Activated naive CD8-positive, alpha-beta T cell (primary cell): ENCODE results near the gene GP9.

ENCODE experiments used
- H3K27ac Mint-ChIP-seq: one replicate; pipeline ENCODE4 v1.8.0; 2021; ENCODE audit warnings: mixed read lengths
- H3K27me3 Mint-ChIP-seq: one replicate; pipeline ENCODE4 v1.8.0; 2021; ENCODE audit warnings: mixed read lengths
- H3K36me3 Mint-ChIP-seq: one replicate; pipeline ENCODE4 v1.8.0; 2021; ENCODE audit warnings: mixed read lengths
- H3K4me1 Mint-ChIP-seq: one replicate; pipeline ENCODE4 v1.8.0; 2021; ENCODE audit warnings: low read depth, mixed read lengths
- H3K4me3 Mint-ChIP-seq: one replicate; pipeline ENCODE4 v1.8.0; 2021; ENCODE audit warnings: mild to moderate bottlenecking, mixed read lengths
- H3K9me3 Mint-ChIP-seq: one replicate; pipeline ENCODE4 v1.8.0; 2021; ENCODE audit warnings: low read depth, mixed read lengths

The GP9 gene

DNA sequence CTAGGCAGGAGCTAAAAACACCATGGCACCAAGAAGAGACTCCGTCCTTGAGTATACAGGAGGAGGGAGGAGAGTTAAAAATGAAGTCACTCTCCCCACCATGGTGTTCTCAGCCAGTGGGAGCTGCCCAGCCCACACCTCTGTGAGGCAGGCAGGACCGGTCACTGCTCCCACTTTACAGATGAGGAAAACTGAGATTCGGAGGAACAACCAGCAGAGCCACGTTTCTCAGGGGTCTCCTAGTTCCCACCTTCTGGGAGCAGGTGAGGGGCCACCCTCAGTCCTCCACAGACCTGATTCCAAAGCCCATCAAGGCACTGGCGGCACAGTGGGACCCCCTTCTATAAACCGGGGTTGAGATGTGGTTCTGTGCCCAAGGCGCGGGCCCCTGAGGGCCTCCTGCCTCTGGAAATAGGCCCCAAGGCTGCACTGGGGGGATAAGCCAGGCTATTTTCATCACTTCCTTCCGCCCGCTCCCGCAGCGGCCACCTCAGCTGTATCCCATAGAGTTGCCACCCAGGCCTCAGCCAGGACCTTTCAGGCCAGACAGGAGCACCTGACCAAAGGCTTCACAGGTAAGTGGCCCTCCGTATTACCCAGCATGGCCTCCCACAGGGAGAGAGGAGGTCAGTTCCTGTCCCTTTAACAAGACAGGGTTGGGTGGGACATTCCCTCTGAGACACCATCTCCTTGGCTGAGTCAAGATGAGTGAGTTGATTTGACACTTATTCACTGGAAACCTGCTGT, at the start of gene GP9:
Gene GP9 (plus strand): TSS at position 504 of the 747 bp plus-strand sequence. CDS start 961 bp downstream, outside the sequence.
- Mint-ChIP-seq H3K9me3 (no peaks in the 10 kb centered on the region), H3K4me1 (peaks cover 9% of the 10 kb centered on the region)

DNA sequence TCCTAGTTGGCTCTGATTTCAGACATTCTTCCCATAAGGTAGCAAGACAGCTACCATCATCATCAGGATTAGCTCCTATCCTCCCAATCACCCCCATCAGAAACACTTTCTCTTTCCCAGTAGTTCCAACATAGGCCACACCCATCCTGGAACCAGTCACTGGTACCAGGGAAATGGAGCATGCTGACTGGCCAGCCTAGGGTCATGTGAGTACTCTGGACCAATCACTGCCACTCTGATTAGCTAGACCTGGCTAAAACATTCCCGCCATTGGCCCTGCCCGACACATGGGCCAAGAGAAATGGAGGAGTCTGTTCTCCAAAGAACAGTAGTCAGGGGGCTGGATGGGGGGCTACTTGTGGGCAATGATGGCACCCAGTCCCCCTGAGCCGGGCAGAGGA, 47.1 kb upstream of the GP9 start:
- Mint-ChIP-seq H3K27ac (no peak overlapping the region), H3K27me3 (no peaks in the 10 kb centered on the region), H3K4me3 (no peak overlapping the region), H3K4me1 (peaks cover 39% of the 10 kb centered on the region), H3K36me3 (peaks cover 2% of the 10 kb centered on the region), H3K9me3 (no peaks in the 10 kb centered on the region)

More for the DNA sequence above, at the start of gene GP9:
- Mint-ChIP-seq H3K27ac (no peak within 1 kb of the TSS), H3K36me3 (no peaks in the 10 kb centered on the region), H3K27me3 (no peaks in the 10 kb centered on the region), H3K4me3 (no peak within 1 kb of the TSS)

DNA sequence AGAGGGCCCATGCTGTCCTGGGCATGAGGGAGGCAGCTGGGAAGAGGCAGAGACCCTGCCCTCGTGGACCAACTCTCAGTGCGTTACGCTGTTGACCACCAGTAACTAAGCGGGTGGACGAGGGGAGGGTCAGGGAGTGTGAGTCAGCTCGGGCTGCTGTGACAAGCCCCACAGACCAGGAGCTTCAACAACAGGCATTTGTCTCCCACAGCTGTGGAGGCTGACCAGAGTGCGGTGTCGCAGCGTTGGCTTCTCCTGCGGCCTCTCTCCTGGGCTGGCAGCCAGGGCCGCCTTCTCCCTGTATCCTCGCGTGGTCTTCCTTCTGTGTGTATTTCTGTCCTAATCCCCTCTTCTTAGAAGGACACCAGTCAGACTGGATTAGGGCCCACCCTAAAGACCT, 46.4 kb upstream of the GP9 start:
- peak overlapping the region; percentile 98 for H3K27ac Mint-ChIP-seq
- H3K4me1 Mint-ChIP-seq, result peaks cover 43% of the 10 kb centered on the region
- peak overlapping the region; percentile 7 for H3K4me3 Mint-ChIP-seq
- H3K9me3 Mint-ChIP-seq, result no peaks in the 10 kb centered on the region
- H3K27me3 Mint-ChIP-seq, result no peaks in the 10 kb centered on the region
- H3K36me3 Mint-ChIP-seq, result peaks cover 2% of the 10 kb centered on the region

DNA sequence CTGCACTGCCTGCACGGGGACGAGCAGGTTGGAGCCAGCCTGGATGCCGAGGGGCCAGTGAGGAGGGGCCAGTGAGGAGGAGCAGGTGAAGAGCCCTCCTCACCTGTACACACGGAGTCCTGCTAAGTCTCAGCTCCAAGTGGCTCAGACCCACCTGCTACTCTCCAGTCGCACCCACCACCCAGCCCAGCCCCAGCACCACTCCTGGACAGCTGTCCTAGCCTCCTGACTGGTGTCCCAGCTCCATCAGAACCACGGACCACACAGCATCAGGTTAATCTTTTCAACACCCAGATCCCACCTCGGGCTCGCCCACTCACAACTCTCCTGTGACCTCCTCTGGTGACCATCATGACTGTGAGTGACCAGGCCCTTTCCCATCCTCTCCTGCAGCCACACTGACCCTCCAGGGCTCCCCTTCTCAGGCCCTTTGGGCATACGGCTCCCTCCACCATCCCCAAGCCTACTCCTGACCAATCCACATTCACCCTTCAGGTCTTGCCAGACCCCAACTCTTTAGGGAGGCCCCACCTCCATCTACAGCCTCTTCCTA, 45.7 kb upstream of the GP9 start:
- Mint-ChIP-seq H3K27ac (peak overlapping the region; percentile 98), H3K36me3 (peaks cover 2% of the 10 kb centered on the region), H3K27me3 (no peaks in the 10 kb centered on the region), H3K4me3 (peak overlapping the region; percentile 42), H3K9me3 (no peaks in the 10 kb centered on the region), H3K4me1 (peaks cover 43% of the 10 kb centered on the region)

DNA sequence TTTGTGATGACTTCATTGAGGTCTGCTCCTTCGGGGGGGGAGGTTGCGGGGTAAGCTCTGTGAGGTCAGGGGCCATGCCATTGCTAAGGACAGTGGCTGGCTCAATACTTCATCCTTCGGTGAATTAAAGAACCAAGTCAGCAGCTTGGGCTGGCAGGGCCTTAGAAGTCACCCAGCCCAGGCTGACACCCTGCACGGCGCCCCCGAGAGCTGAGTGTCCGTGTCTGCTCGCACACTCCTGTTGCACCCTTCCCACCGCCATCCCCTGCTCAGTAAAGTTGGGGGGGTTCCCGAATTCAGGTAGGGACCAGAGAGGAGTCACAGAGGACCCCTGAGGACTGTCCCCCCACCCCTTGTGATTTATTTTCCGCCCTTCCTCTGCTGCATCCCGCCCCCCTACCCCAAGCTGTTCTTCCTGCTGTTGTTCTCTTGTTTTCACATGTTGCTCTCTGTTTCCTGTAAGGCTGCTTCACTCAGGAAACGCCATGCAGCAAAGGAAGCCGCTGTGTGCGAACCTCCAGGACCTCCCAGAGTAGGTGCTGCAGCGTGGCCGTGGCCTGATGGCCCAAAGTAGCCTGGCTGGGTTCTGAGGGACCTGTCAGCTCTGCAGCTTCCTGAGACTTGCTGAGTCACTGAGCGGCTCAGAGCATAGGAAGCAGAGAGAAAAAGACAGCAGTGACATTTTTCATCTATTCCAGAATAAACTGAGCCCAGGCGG, 45.0 kb upstream of the GP9 start:
- H3K27ac Mint-ChIP-seq, result peak overlapping the region; percentile 98
- no peaks in the 10 kb centered on the region for H3K9me3 Mint-ChIP-seq
- peak overlapping the region; percentile 83 for H3K4me3 Mint-ChIP-seq
- no peaks in the 10 kb centered on the region for H3K27me3 Mint-ChIP-seq
- peaks cover 2% of the 10 kb centered on the region for H3K36me3 Mint-ChIP-seq
- H3K4me1 Mint-ChIP-seq, result peaks cover 43% of the 10 kb centered on the region

DNA sequence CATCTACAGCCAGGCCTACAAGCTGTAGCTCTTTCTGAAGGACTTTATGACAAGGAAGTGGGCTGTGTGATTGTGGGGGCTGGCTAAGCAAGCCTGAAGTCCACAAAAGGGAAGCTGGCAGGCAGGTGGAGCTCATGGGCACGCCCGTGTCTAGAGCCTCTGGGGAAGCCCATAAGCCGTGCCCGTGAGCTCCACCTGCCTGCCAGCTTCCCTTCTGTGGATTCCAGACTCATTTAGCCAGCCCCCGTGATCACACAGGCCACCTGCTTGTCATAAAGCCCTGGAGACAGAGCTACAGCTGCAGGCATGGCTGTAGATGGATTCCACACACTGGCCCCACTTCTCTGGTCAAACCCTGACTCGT, 44.2 kb upstream of the GP9 start:
- Mint-ChIP-seq H3K27ac (peak overlapping the region; percentile 98), H3K27me3 (no peaks in the 10 kb centered on the region), H3K36me3 (peaks cover 2% of the 10 kb centered on the region), H3K4me3 (peak overlapping the region; percentile 83), H3K4me1 (peaks cover 43% of the 10 kb centered on the region), H3K9me3 (no peaks in the 10 kb centered on the region)

DNA sequence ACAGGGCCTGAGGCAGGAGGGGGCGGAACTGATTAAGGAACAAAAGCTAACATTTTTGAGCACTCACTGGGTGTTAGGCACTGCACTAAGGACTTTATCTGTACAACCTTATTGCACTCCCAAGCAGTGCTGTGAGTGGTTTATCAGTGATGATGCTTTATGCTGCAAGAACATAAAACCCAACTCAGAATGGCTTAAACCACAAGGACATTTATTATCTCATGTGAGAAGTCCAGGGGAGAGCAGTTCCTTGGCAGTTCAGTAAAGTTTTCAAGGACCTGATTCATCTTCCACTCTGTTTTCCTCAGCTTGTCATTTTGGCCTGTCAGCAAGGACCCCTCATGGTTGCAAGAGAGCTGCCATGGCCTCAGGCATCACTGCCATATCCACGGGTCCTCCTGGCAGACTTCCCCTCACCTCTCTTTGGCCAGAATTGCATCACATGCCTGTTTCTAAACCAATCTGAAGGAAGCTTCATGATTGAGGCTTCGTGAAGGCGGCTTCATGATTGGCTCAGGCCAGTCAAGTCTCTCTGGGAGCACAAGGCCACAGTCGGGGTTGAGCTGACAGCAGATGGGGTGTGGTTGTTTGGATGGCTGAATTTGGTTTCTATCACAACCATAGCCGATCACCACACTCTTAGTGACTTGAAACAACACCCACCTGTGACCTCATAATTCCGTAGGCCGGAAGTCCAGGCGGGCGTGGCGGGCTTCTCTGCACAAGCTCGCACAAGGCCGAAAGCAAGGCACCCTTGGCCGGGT, 43.7 kb upstream of the GP9 start:
- Mint-ChIP-seq H3K4me3 (peak overlapping the region; percentile 83), H3K9me3 (no peaks in the 10 kb centered on the region), H3K4me1 (peaks cover 43% of the 10 kb centered on the region), H3K36me3 (peaks cover 2% of the 10 kb centered on the region), H3K27me3 (no peaks in the 10 kb centered on the region), H3K27ac (peak overlapping the region; percentile 98)

DNA sequence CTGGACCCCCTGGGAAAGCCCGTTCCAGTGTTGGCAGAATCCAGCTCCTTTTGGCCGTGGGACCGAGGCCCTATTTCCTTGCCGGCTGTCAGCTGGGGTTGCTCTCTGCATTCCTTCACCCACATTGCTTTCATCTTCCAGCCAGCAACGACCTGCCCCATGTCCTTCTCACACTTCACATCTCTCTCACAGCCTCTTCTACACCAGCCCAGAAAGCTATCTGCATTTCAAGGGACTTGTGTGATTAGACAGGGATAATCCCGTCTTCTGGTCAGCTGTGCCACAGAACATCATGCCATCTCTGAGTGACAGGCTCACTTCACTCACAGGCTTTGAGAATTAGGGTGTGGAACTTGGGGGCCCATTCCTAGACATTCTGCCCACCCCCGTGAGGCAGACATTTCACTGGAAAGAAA, 43.1 kb upstream of the GP9 start:
- peaks cover 2% of the 10 kb centered on the region for H3K36me3 Mint-ChIP-seq
- H3K4me3 Mint-ChIP-seq, result no peak overlapping the region
- H3K9me3 Mint-ChIP-seq, result no peaks in the 10 kb centered on the region
- peaks cover 47% of the 10 kb centered on the region for H3K4me1 Mint-ChIP-seq
- peak overlapping the region; percentile 86 for H3K27ac Mint-ChIP-seq
- H3K27me3 Mint-ChIP-seq, result no peaks in the 10 kb centered on the region

DNA sequence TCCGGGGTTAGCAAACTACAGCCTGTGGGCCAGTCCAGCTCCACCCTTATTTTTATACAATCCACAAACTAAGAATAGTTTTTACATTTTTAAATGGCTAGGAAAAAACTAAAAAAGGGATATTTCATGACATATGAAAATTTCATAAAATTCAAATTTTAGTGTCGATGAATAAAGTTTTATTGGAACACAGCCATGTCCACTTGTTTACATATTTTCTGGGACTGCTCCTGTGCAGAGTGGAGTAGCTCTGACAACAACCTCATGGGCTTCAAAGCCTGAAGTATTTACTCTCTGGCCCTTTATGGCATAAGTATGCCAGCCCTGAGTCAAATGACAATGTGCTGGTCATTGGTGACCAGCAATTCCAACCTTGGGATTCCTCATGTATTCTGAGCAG, 42.3 kb upstream of the GP9 start:
- Mint-ChIP-seq H3K4me3 (no peak overlapping the region), H3K27me3 (no peaks in the 10 kb centered on the region), H3K27ac (no peak overlapping the region), H3K9me3 (no peaks in the 10 kb centered on the region), H3K36me3 (peaks cover 2% of the 10 kb centered on the region), H3K4me1 (peaks cover 51% of the 10 kb centered on the region)

DNA sequence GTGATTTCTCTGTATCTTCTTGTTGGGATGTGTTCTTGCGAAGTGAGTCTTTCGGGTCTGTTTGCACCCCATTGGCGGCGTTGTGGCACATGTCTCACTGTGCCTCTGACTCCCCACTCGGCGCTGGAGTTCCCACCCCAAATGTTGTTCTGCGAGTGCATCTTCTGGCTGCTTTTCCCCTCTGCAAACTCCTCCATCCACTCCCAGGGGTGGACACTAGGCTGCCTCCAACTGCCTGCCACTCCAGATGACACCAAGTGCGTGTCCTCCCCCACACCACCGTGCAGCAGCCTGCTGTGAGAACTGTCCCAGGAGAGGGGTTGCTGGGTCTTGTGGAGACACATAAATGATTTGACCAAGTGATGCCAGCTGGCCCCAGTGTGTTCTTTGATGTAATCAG, 41.8 kb upstream of the GP9 start:
- H3K4me3 Mint-ChIP-seq, result no peak overlapping the region
- peaks cover 2% of the 10 kb centered on the region for H3K36me3 Mint-ChIP-seq
- no peaks in the 10 kb centered on the region for H3K9me3 Mint-ChIP-seq
- no peaks in the 10 kb centered on the region for H3K27me3 Mint-ChIP-seq
- H3K27ac Mint-ChIP-seq, result peak overlapping the region; percentile 50
- H3K4me1 Mint-ChIP-seq, result peaks cover 50% of the 10 kb centered on the region

DNA sequence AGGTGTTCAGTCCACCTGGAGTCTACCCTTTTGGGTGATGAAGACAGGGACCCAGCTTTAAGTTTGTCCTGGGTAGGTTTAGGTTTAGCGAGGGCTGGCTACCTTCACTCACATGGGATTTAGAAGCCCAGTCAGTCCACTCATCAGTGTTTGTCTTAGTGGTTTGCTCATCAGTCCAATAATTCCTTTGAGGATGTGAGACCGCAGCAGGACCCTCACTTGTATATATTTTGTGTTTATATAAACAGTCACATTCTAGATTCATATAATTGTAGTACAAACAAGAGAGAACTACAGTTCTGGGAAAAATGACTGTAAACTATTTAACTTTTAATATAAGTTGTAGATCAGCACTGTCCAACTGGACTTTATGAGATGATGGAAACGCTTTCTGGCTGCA, 41.3 kb upstream of the GP9 start:
- H3K27me3 Mint-ChIP-seq, result no peaks in the 10 kb centered on the region
- H3K4me1 Mint-ChIP-seq, result peaks cover 49% of the 10 kb centered on the region
- H3K36me3 Mint-ChIP-seq, result peaks cover 2% of the 10 kb centered on the region
- no peak overlapping the region for H3K27ac Mint-ChIP-seq
- H3K4me3 Mint-ChIP-seq, result no peak overlapping the region
- no peaks in the 10 kb centered on the region for H3K9me3 Mint-ChIP-seq

DNA sequence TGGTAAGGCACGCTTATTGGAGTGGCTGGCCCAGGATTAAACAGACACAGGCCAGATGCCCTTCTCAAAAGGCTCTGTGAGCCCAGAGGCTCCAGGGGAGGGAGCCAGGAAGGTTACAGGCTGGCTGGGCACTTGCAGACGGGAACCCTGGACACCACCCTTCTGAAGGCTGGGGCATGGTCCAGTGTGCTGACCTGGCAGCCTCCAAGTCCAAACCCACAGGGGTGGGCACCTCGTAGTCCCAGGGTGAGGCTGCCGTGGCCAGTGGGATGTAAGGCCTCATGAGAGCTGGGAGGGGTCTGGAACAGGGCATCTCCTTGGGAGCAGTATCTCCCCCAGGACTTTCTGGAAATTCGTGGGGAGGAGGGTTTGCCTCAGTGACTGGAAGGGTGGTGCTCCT, 39.9 kb upstream of the GP9 start:
- Mint-ChIP-seq H3K4me3 (no peak overlapping the region), H3K36me3 (peaks cover 4% of the 10 kb centered on the region), H3K27me3 (no peaks in the 10 kb centered on the region), H3K9me3 (no peaks in the 10 kb centered on the region), H3K4me1 (peaks cover 43% of the 10 kb centered on the region), H3K27ac (no peak overlapping the region)

DNA sequence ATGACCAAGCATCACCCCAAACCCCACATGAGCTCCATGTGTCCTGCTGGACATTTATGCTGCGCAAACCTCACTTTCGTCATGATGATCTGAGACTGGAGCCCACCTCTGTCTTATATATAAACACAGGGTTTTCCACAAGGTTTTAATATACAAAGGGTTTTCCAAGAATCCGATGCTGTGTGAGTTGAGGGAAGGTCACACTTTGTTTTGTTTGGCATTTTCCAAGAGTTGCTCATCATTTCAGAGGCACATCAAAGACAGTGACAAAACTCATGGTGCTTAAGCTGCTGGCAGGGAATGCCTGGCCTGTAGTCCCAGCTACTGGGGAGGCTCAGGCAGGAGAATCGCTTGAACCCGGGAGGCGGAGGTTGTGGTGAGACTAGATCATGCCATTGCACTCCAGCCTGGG, 39.4 kb upstream of the GP9 start:
- no peak overlapping the region for H3K27ac Mint-ChIP-seq
- H3K4me1 Mint-ChIP-seq, result peaks cover 42% of the 10 kb centered on the region
- H3K9me3 Mint-ChIP-seq, result no peaks in the 10 kb centered on the region
- H3K27me3 Mint-ChIP-seq, result no peaks in the 10 kb centered on the region
- H3K4me3 Mint-ChIP-seq, result no peak overlapping the region
- peaks cover 3% of the 10 kb centered on the region for H3K36me3 Mint-ChIP-seq

DNA sequence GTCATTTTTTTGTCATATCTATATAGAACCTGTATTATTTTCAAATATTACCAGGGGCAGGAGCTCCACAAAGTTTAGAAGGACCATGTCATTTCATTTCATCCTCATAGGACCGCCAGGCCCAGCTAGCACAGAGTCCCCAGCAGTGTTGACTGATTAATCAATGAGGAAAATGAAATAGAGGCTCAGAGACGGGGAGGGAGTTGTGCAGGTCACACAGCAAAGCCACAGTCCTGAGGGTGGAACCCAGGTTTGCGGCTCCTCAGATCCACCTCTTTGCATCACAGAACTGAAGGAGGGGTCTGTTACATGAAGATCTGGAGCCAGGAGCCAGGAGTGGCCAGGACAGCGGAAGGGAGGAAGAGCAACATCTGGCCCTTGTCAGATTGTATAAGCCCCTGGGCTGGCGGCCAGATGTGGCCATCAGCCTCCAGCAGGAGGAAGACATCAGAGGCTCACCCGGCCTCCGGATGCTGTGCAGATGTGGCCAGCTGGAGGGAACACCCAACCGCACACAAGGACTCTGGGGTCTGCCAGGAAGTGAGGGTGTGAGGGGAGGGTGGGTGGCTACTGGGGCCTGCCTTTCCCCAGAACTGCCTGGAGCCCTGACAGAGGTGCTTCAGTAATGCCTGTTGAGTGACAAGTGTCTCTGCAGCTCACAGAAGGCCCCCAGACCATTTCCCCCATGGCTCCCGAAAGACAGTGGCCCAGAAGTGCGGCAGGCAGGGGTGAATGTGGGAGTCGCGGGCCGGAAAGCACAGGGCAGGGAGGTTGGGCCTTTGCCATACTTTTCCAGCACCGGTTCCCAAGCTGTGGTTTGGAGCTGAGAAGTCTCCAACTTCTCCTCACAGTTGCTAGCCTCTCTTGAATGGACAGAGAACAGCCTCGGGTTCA, 38.2 kb upstream of the GP9 start:
- Mint-ChIP-seq H3K4me3 (no peak overlapping the region), H3K4me1 (peaks cover 40% of the 10 kb centered on the region), H3K36me3 (peaks cover 3% of the 10 kb centered on the region), H3K27ac (no peak overlapping the region), H3K9me3 (no peaks in the 10 kb centered on the region), H3K27me3 (no peaks in the 10 kb centered on the region)
